A375 (cell line): ENCODE measurements around the gene TREM2. TPM values are rescaled to one million over a fixed set of nuclear protein-coding genes. Genes with fewer than 3 reads are reported as not detected.

Source experiments
- total RNA-seq: library from RNA; depleted of rRNA; stranded (reverse); fragments of >200 nt; shearing (Covaris generic); gene quantifications from 2 replicates; pipeline ENCODE4 v1.2.3, GENCODE V29; 2014; rRNA removed

The TREM2 gene
- total RNA-seq = not detected in 2 replicates

DNA sequence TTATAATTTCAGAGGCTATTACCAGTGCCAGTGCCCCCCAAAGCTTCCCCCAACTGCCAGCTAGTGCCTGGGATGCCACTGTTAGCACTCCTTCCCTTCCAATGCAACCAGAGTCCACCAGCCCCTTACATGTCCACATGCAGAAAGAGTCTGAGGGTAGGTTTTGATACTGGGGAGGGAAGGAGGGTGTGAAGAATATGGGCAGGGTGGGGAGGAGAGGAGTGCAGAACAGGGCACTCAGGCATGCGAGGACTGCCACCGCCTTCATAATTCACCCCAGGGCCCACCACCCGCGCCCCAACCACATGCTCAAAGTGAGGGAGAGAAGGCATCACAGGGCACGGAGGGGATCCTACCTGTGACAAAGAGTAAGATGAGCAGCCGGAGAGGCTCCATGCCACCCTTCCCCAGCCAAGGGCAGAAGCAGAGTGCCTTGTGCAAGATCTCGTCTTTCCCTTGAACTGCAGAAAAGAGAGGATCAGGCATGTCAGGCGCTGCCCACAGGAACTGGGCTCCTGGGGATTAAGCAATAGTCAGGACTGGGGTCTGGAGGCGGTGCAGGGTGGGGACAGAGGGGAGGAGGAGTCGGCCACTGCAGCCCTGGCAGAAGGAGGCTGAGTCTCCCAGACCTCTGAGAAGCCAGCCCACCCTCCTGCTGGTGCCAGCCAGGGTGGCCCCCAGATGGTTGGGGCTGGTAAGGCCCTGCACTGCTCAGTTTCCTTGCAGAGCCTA, at the start of gene TREM2:
Gene TREM2 (minus strand): TSS at position 430 of the 732 bp plus-strand sequence. CDS start 34 bp downstream, at position 396.

DNA sequence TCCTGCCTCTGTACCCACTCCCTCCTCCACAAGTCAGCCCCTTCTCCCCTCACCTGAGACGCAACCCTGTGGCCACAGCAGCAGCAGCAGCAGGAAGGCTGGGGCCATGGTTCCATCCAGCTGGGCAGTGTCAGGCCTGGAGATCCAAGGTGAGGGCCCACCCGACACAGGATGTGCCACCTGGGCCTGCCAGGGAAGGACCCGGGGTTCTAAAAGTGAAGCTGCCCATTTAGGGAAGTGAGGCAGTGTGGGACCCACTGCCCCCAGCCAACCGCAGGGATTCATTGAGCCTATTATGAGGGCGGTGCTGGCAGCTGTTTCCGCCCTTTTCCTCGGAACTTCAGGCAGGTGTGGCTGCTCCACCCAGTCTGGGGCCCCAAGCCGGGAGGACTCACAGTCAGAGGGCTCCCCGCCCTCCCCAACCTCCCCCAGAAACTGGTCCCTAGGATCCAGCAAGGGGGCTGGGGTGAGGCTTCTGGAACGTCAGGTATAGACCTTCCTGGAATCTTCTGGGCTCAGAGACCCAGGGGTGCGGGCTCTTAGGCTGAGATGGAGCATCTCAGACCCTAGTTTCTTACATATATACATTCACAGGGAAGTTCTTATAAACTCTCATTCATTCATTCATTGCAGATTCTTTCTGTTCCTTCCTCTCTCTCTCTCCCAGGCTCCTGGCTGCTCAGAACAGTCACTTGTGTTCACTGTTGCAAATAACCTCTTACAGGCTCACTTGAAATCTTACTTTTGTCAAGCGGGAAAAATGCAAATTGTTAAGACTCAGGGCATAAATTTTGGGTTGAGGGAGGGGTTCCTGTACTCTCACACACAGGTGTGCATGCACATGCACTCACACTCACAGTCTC, 38.2 kb upstream of the TREM2 start, which contains the start of gene TREML2:
Gene TREML2 (minus strand): TSS at position 249 of the 863 bp plus-strand sequence. CDS start 141 bp downstream, at position 108.

DNA sequence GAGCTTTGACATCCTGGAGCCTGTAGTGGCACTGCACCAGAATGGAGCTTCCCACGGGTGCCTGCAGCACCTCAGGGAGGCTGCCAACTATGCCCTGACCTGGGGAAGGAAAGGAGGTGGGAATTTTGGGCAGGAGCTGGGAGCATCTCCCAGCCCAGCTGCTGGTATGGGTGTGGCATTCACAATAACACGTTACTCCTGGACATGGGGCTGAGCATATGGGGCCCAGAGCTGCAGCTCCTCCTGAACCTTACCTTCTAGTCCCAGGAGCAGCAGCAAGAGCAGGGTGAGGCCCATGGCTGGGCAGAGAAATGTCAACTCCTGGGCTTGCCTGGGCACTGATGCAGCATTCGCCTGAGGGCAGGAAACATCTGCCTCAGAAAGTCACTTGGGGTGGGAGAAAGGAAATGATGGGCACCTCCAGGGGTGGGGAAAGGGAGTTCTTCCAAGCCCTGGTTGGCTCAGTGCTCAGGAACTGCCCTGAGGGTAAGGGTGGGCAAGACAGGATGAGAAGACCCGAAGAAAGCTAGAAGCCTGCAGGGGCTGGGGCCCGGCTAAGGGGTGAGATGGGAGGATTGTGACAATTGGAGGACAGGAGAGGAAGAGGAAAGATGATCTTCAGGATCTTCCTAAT, 8.8 kb downstream of the TREM2 start, which contains the start of gene TREML1:
Gene TREML1 (minus strand): TSS at position 356 of the 634 bp plus-strand sequence. CDS start 59 bp downstream, at position 297.

Other genes starting within 250 kb of the TREM2 start
- 0.53 and 1.0 TPM in 2 replicates for gene UNC5CL, start 123.9 kb downstream of the TREM2 start, total RNA-seq
- not detected in 2 replicates for gene TSPO2, start 120.6 kb downstream of the TREM2 start, total RNA-seq
- gene APOBEC2, start 109.9 kb downstream of the TREM2 start, total RNA-seq = not detected in 2 replicates
- 20.8 and 25.7 TPM in 2 replicates for gene OARD1, start 90.8 kb downstream of the TREM2 start, total RNA-seq
- 13.1 and 16.6 TPM in 2 replicates for gene NFYA, start 90.1 kb downstream of the TREM2 start, total RNA-seq
- not detected in 2 replicates for gene TREML1, start 8.8 kb downstream of the TREM2 start, total RNA-seq
- gene TREML2, start 38.0 kb upstream of the TREM2 start, total RNA-seq = 0.16 and 0.19 TPM in 2 replicates
- gene TREML4, start 65.2 kb upstream of the TREM2 start, total RNA-seq = not detected in 2 replicates
- gene TREM1, start 123.6 kb upstream of the TREM2 start, total RNA-seq = 0.15 and 0.88 TPM in 2 replicates
- gene NCR2, start 172.5 kb upstream of the TREM2 start, total RNA-seq = not detected in 2 replicates